ENCODE results near the gene PLIN5. TPM values are rescaled to one million over a fixed set of nuclear protein-coding genes. Genes with fewer than 3 reads are reported as not detected.

The PLIN5 gene
- total RNA-seq, 1 experiment from 2014 or later: 3.9 TPM

DNA sequence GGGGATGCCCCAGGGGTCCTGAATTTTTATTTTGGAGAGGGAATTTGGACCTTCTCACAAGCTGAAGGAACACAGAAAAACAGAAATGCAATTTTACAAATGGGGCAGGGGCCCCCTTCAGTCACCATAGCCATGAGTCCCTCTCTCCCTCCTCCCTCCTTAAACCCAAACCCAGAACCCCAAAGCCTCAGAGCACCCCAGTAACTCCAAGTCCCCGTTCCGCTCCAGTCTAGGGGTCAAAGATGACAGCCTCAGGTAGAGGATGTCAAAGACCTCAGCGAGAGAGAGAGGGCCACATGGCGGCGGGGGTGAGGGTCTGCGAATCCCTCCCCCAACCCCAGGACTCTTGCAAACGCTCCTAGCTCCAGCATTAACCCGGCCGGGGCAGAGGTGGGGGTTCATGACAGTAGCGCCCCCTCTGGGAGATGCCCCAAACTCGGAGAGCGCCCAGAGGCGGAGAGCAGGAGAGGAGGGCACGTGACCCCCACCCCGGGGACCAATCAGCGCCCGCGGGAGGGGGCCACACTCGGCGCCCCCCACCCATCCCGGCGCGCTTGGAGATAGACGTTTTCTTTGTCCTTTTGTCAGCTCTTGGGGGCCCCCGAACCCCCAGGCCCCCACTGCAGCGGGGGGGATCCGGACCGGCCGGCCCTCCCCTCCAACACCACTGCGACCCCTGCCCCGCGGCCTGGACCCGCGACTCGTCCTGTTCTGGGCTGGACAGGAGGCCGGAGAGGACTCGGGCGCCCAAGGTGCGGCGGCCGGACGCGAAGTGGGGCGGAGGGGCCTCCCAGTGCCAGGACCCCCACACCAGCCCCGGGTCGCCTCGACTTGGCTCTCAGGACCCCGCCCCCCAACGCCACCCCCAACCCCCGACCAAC, 45.2 kb upstream of the PLIN5 start:
- H3K4me1 Mint-ChIP-seq: peaks cover 19 to 37% of the 10 kb centered on the region in 2 experiments
- no peak overlapping the region for H2BK5ac ChIP-seq (ENCODE audit: insufficient read length, low read length)
- WGBS (ENCODE audit: extremely low coverage, insufficient read length, low lambda C conversion rate): no CpG with 5 or more reads among the region's 50 CpGs
- H3K18ac ChIP-seq (ENCODE audit: insufficient read length, low read depth, low read length): no peak overlapping the region
- peak overlapping the region; percentile 36 for H3K4me2 ChIP-seq (ENCODE audit: insufficient read depth, insufficient read length, low read length)
- H3K4me1 ChIP-seq (ENCODE audit: insufficient read depth, low read length): no peaks in the 10 kb centered on the region; the same call in 1 of the 2 replicates
- H2BK20ac ChIP-seq (ENCODE audit: low read depth, low read length, poor library complexity, severe bottlenecking): no peak overlapping the region
- DNase-seq: peak; percentile 62
- no peak overlapping the region for H2BK15ac ChIP-seq (ENCODE audit: low read depth, low read length)
- H4K20me1 ChIP-seq (ENCODE audit: control insufficient read depth, insufficient read depth, insufficient read length): no peaks in the 10 kb centered on the region
- peaks cover 41% of the 10 kb centered on the region for H3K27me3 Mint-ChIP-seq (ENCODE audit: low read depth)
- H3K4ac ChIP-seq (ENCODE audit: low read depth, low read length): no peak overlapping the region
- H3K27me3 ChIP-seq (ENCODE audit: insufficient read depth, low read length): no peaks in the 10 kb centered on the region; the same call in 1 of the 2 replicates
- no peak overlapping the region for H3T11ph ChIP-seq (ENCODE audit: low read length)
- H3K56ac ChIP-seq (ENCODE audit: insufficient read length, low read depth, low read length): no peak overlapping the region
- no peak overlapping the region for H4K91ac ChIP-seq (ENCODE audit: insufficient read length, low read depth, low read length)
- TF ChIP-seq, protein P1, sequence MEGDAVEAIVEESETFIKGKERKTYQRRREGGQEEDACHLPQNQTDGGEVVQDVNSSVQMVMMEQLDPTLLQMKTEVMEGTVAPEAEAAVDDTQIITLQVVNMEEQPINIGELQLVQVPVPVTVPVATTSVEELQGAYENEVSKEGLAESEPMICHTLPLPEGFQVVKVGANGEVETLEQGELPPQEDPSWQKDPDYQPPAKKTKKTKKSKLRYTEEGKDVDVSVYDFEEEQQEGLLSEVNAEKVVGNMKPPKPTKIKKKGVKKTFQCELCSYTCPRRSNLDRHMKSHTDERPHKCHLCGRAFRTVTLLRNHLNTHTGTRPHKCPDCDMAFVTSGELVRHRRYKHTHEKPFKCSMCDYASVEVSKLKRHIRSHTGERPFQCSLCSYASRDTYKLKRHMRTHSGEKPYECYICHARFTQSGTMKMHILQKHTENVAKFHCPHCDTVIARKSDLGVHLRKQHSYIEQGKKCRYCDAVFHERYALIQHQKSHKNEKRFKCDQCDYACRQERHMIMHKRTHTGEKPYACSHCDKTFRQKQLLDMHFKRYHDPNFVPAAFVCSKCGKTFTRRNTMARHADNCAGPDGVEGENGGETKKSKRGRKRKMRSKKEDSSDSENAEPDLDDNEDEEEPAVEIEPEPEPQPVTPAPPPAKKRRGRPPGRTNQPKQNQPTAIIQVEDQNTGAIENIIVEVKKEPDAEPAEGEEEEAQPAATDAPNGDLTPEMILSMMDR (conservative IDR thresholded peaks at IDR 0.05): peak; percentile 62
- no peak overlapping the region for H3K9ac ChIP-seq (ENCODE audit: extremely low read depth, insufficient read length, low read length)
- H4K5ac ChIP-seq (ENCODE audit: insufficient read length, low read depth, low read length): no peak overlapping the region
- H3K23ac ChIP-seq (ENCODE audit: insufficient read length, low read depth, low read length): no peak overlapping the region
- H3K79me1 ChIP-seq (ENCODE audit: insufficient read depth, low read depth, low read length, poor library complexity, severe bottlenecking): peaks cover 4% of the 10 kb centered on the region
- no peak overlapping the region for H3K27ac ChIP-seq (ENCODE audit: insufficient read length, low read depth, low read length)
- peaks cover 3% of the 10 kb centered on the region for H3K23me2 ChIP-seq (ENCODE audit: insufficient read length, low read depth, low read length, poor library complexity, severe bottlenecking)
- no peak overlapping the region for H3K14ac ChIP-seq (ENCODE audit: insufficient read depth, low read length)
- no peak overlapping the region for H2BK120ac ChIP-seq (ENCODE audit: low read depth, low read length, poor library complexity, severe bottlenecking)
- H2AK5ac ChIP-seq (ENCODE audit: insufficient read length, low read length): no peak overlapping the region
- H2AFZ ChIP-seq (ENCODE audit: low read length): no peak overlapping the region
- H3K4me3 Mint-ChIP-seq: peak overlapping the region; percentile 73 to 91
- H4K8ac ChIP-seq (replicated peaks; ENCODE audit: insufficient read length, low read depth, low read length): no peak overlapping the region
- no peak overlapping the region for H3K27ac Mint-ChIP-seq
- peaks cover 0 to 6% (median 1%) of the 10 kb centered on the region in 3 experiments; a peak in 2 of 7 replicates for H3K36me3 Mint-ChIP-seq (ENCODE audit: insufficient read depth in 1 of 3, low read depth in 3 of 3)
- peaks cover 0 to 2% of the 10 kb centered on the region in 2 experiments; a peak in 2 of 5 replicates for H3K9me3 Mint-ChIP-seq
- no peaks in the 10 kb centered on the region; the same call in 1 of the 2 replicates for H3K79me2 ChIP-seq (ENCODE audit: insufficient read depth, low read length)
- no peak overlapping the region for H2BK12ac ChIP-seq (ENCODE audit: insufficient read length, low read depth, low read length)
- no peaks in the 10 kb centered on the region for H3K9me3 ChIP-seq (ENCODE audit: control insufficient read depth, low read depth, low read length)
